B cell (primary cell): ENCODE data around the gene PNPLA1.

Experiments
- CTCF ChIP-seq: fragments of 200-600 bp; IDR thresholded peaks from one replicate; pipeline ENCODE4 v1.8.0; 2022; ENCODE audit warnings: antibody characterized with exemption, mild to moderate bottlenecking
- EZH2 ChIP-seq: IDR thresholded peaks from 2 replicates; pipeline ENCODE4 v1.6.1; 2012; ENCODE audit warnings: borderline replicate concordance, low read depth, mild to moderate bottlenecking, moderate library complexity, low read length; ENCODE audit not compliant: insufficient read depth, poor library complexity, severe bottlenecking

- TF ChIP-seq CTCF (no peak), EZH2 (no peak)
Measured at GRCh38 chr6:36221674-36222073, 48.2 kb upstream of the PNPLA1 start.
